DMS79 treated with DMSO at 0.1 percent for 48 hours (cell line): ENCODE results near the gene CFAP97D1.
"Not testable (repeated sequence)": the region's sequence is repeated elsewhere in the genome, so short reads cannot be mapped to it uniquely, and the experiment has no call there.

Source experiments
- DNase-seq: peaks from one replicate; lab custom pipeline; 2025; lab: John Stamatoyannopoulos, UW

Gene CFAP97D1

DNA sequence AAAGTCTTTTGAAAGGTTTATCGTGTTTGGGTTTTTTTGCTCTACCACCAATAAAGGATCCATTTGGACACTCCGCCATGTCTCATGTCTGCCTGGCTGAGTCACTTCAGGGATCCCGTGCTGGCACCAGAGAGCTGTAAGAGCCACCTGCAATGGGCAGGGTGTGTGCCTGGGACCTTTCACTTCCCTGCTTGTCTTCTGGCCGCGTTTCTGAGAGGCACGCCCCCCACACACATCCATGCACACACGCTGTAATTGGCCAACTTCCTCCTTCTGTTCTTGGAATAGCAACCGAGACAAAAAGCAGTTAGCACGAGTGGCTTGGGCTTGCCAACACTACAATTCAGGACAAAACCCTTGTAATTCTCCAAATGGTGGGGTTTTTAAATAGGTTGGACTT lies 11.9 kb upstream of the CFAP97D1 start:
- no peak for DNase-seq

DNA sequence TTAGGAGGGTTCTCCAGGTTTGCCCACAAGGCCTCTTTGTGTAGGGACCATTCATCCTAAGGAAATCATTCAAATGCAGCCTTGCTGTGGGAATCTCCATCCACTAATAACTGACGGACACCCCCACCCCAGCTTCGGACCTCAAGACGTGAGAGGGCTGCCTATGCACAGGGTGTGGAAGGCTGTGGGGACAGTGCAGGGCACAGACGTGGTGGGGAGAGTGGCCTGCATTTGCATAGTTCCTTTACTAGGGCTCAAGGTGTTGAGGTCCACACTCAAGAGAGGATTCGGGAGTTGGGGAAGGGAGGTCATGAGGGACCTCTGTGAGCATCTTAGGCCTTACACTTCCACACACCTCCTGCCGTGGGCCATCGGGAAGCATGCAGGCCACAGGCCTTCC lies 11.3 kb upstream of the CFAP97D1 start:
- DNase-seq = no peak

- DNase-seq = no peak
These were observed 10.8 kb upstream of the CFAP97D1 start for GRCh38 chr17:43769426-43769825.

- DNase-seq = no peak
These were observed 10.4 kb upstream of the CFAP97D1 start for GRCh38 chr17:43769859-43770258.

- DNase-seq = no peak
These were observed 9.3 kb upstream of the CFAP97D1 start for GRCh38 chr17:43770957-43771356.

DNA sequence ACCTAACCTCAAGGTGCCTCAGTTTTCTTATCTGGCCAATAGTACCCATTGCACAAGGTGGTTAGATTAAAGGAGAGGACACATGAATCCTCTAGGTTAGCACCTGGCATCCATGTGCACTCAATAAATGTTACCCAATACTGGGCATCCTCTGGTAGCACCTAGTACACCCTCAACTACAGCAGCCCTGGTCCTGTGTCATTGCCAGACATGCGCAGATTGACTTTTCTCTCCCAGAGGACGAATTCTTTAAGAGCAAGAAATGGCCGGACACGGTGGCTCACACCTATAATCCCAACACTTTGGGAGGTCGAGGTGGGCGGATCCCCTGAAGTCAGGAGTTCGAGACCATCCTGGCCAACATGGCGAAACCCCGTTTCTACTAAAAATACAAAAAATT lies 8.8 kb upstream of the CFAP97D1 start:
- DNase-seq = no peak

DNA sequence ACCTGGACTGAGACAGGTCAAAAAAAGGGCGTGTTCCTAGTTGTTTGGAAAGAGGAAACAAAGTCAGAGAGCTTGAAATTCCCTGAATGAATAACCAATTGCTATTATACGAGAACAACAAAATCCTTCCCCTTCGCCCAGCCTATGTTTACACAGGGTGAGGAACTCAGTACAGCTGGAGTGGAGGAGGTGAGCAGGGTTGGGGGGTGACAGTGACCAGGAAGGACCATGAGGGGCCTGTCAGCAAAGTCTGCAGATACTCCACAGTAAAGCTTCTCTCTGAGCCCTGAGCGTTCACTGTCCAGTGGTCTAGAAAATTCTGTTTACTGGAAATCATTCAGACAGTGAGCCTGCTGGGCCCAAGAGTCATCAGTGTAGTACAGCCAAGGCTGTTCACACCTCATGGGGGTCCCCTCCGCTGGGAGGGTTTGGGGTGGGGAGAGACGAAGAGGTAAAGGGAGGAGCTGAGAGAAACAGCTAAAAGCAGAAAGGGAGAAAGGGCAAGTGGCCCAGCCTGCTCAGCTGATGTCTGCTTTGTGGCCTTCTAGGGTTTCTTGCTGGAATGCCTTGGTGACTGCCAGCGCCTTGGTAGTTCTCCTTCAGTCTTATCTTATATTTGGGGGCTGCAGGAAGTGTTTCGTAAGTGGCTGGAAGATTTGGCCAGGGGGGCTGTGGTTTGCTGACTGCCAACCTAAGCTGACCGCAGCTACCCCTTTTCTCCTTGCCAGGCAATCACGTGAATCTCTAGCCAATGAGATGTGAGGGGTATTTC lies 7.2 kb upstream of the CFAP97D1 start:
- DNase-seq = no peak

DNA sequence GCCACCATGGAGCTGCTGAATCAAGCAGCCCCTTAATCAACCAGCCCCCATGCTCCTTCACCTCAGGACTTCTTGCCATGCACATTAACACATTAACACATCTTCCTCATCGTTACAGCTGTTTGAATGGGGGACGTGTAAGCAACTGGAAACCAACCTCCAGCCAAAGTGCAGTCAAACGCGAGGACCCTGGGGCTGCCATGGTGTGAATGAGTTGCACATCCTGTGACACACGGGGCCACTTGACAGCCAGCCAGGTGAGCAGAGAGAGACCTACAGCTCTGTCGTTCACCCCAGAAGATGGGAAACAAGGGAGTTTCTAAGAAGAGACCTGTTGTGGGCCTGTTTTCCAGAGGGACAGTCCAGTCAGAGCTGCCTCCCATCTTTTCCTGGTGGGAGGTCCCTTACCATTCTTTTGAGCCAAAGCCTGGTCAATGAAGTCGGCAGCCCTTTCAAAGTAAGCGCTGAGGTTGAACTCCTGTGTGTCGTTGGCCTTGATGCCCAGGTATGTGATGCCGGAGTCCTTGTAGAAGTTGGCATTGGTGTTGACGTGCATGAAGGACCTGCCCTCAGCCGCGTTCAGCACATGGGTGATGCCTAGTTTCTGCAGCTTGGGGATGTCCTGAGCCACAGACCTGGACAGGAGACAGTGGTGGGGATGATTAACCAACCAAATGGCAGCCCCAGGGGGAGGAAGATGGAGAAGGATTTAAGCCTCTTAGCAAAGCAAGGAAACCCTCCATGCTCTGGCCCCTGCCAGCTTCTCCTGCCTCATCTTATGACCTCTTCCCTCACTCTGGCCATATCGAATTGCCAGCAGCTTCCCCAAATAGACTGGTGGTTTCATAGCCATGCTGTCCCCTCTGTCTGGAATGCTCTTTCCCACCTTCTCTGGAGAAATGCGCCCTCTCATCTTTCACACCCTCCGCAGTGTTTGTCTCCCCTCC lies 5.7 kb upstream of the CFAP97D1 start:
- DNase-seq = no peak

DNA sequence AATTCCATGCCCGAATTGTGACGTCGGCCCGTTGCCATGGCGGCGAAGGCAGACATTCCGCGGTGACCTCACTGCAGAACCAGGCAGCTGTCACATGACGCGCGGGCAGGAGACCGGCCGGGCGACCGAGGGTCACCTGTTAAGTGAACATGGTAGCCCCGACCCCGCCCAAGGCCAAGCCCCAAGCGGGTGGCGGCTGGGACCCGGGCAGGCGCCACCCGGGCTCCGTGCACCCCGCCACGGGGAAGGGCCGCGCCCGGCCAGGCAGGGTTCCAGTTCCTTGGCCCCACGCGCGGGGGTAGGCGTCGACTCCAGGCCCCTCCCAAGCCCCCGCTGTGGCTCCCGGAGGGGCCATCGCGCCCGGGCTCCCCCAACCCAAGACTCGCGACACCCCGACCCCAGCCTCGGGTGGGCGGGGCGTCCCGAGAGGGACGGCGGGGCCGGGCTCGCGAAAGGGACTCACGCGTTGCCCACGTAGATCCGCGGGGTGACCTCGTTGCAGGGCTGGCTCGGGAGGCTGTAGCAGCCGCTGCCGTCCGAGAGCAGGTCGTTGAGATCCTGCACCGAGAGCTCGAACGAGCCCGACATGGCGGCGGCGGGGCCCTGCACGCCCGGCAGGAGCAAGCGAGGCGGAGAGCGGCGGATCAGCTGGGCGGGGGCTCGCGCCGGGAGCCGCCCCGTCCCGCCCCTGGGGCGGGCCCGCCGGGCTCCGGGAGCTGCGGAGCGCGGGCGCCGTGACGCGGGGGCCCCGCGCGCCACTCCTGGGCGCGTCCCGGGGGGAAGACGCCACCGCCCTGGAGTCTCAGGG lies 1.7 kb upstream of the CFAP97D1 start, which contains the start of gene DUSP3:
Gene DUSP3 (minus strand): TSS at position 641 of the 808 bp plus-strand sequence. CDS start 53 bp downstream, at position 588.
- peak; percentile 73 for DNase-seq

DNA sequence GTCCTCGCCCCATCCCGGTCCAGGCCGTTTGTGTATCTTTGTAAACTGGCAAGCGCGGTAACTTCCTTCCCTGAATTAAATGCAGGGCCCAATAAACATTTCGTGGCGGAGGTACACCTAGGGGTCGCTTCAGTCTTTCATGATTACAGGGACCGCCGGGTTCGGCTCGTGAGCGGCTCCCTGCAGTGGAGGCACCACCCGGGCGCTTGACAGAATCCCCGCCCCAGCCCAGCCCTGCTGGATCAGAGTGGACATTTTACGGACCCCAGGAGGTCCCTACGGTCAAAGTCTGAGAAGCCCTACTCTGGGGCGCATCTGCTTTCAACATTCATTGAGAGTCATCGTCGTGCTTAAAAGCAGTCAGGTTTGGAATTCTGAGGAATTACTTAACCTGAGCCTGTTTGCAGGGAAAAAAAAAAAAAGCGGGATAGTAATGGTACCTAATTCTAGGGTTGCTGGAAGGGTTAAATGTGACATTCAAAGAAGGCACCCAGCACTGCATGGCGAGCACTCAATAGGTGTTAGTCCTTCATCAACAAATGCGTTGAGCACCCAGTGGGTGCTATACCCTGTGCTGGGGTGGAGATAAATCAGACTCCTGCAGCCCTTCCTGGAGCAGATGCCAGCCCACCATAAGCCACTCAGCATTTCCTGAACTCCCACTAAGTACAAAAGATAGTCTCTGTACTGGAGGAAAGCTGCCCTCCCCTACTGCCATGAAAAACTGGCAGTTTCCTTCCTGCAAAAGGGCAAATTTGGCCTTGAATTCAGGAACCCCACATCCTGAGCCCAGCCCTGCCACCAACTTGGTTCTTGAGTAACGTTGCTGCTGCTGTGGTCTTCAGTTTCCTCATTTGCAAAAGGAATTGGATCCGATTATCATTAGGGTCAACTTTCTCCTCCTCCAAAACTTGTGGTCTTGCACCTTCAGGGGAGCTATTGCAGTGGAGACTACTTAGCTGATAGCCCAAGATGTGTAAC lies 800 bp upstream of the CFAP97D1 start:
- peak; percentile 73 for DNase-seq

GRCh38 chr17:43782913-43783680 lies 2.9 kb downstream of the CFAP97D1 start:
- no peak for DNase-seq

GRCh38 chr17:43784068-43784467 lies 3.8 kb downstream of the CFAP97D1 start:
- DNase-seq = no peak

- no peak for DNase-seq
These were observed 4.4 kb downstream of the CFAP97D1 start for GRCh38 chr17:43784628-43785101.

GRCh38 chr17:43787728-43788127 lies 7.5 kb downstream of the CFAP97D1 start:
- no peak for DNase-seq

GRCh38 chr17:43788540-43788939 lies 8.3 kb downstream of the CFAP97D1 start:
- no peak for DNase-seq

DNA sequence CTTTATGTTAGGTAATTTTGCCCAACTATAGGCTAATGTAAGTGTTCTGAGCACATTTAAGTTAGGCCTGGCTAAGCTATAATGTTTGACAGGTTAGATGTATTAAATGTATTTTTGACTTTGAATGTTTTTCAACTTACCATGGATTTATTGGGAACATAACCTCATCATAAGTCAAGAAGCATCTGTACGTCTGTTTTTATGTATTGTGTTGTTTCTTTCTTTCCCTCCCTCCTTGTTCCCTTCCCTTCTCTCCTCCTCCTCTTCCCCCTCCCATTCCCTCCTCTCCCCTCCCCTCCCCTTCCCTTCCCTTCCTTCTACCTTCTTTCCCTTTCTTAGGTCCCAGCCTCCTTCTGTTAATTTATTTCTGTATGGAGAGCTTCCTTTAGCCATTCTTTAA lies 9.2 kb downstream of the CFAP97D1 start:
- DNase-seq = no peak

GRCh38 chr17:43790311-43790940 lies 10.2 kb downstream of the CFAP97D1 start:
- peak; percentile 49 for DNase-seq

DNA sequence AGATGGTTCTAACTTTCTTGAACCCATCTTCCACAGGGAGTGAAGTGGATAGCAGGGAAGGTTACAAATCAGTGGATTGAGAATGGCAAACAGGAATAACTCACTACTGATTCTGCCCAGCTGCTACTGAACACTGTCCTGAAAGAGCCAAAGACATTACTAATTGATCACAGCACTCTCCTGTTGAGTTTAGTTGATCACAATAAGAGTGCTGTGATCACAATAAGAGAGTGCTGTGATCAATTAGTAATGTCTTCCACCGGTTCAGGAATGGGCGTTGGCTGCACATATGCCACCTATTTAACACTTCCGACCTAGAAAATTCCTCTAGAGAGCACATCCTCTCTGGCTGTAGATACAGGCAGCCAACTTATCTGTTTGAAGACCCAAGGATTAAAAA lies 11.4 kb downstream of the CFAP97D1 start:
- DNase-seq = no peak

- not testable (repeated sequence) for DNase-seq
These were observed 12.4 kb downstream of the CFAP97D1 start for GRCh38 chr17:43792668-43793067.
